ENCODE data around the gene ANGEL2.

DNA sequence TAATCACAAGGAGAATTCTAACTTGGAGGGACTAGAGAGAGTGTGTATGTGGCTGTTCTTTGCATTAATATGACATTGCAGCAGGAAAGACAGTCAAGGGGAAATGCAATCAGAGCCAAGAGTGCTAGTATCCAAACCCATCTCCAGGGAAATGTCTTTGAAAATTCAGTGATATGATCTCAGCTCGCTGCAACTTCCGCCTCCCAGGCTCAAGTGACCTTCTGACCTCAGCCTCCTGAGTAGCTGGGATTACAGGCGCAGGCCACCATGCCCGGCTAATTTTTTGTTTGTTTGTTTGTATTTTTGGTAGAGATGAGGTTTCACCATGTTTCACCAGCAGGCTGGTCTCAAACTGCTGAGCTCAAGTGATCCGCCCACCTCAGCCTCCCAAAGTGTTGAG is 49.1 kb downstream of the ANGEL2 start:
- TF ChIP-seq, protein P1, sequence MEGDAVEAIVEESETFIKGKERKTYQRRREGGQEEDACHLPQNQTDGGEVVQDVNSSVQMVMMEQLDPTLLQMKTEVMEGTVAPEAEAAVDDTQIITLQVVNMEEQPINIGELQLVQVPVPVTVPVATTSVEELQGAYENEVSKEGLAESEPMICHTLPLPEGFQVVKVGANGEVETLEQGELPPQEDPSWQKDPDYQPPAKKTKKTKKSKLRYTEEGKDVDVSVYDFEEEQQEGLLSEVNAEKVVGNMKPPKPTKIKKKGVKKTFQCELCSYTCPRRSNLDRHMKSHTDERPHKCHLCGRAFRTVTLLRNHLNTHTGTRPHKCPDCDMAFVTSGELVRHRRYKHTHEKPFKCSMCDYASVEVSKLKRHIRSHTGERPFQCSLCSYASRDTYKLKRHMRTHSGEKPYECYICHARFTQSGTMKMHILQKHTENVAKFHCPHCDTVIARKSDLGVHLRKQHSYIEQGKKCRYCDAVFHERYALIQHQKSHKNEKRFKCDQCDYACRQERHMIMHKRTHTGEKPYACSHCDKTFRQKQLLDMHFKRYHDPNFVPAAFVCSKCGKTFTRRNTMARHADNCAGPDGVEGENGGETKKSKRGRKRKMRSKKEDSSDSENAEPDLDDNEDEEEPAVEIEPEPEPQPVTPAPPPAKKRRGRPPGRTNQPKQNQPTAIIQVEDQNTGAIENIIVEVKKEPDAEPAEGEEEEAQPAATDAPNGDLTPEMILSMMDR (IDR thresholded peaks at IDR 0.05): no peak
- TF ChIP-seq POLR2A (IDR thresholded peaks at IDR 0.05): no peak
